ENCODE measurements around the gene SLIRP. TPM values are rescaled to one million over a fixed set of nuclear protein-coding genes. Genes with fewer than 3 reads are reported as not detected.

SLIRP gene
- total and polyA plus RNA-seq, 5 donors, result 152 to 610 (median 155) TPM

- Histone ChIP-seq H3K27me3 (ENCODE audit: control insufficient read depth, insufficient read depth) (no peaks in the 10 kb centered on the region), H3K9me3 (ENCODE audit: control insufficient read depth, low read length) (no peaks in the 10 kb centered on the region), H3K4me3 (ENCODE audit: low read length) (no peak overlapping the region), H3K27ac (ENCODE audit: low read length) (no peak overlapping the region), H3K4me1 (ENCODE audit: control insufficient read depth, insufficient read depth, low read length) (no peaks in the 10 kb centered on the region)
- intact Hi-C loops (cut with DNase I), result no loop called here
- 87% methylated on average over 2 of the region's 2 CpGs for WGBS
- DNase-seq (peak in 1 of 3 donors; percentile 57), ATAC-seq (peak; percentile 57 to 62)
Measured at GRCh38 chr14:77691259-77691658, 16.6 kb upstream of the SLIRP start.

DNA sequence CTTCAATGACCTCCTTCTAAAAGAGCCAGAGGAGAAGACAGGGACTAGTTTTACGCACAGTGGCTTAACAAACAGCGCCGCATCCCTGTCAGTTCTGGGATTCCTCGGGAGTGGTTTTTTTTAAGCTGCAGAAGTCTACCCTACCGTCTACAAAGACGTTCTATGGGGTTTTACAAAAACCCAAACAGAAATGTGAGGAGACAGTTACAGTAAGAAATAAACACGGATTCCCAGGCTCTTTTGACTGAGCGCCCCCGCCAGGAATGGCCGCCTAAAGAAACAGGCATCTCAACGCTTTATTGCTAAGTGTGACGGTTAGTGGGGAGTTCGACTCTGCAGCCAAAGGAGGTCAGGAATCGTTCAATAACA lies 564 bp upstream of the SLIRP start:
- H3K27ac ChIP-seq (ENCODE audit: low read length), result peak overlapping the region; percentile 89
- intact Hi-C loops (cut with DNase I), result no loop called here
- no peaks in the 10 kb centered on the region for H3K9me3 ChIP-seq (ENCODE audit: control insufficient read depth, low read length)
- ATAC-seq, result peak; percentile 33 to 56
- H3K4me1 ChIP-seq (ENCODE audit: control insufficient read depth, insufficient read depth, low read length), result peaks cover 3% of the 10 kb centered on the region
- WGBS, result under 1% methylated on average over 14 of the region's 14 CpGs
- H3K27me3 ChIP-seq (ENCODE audit: control insufficient read depth, insufficient read depth), result no peaks in the 10 kb centered on the region
- DNase-seq, result no peak
- H3K4me3 ChIP-seq (ENCODE audit: low read length), result peak overlapping the region; percentile 100

- H3K4me1 ChIP-seq (ENCODE audit: control insufficient read depth, insufficient read depth, low read length), result peaks cover 3% of the 10 kb centered on the region
- no peak for DNase-seq
- no peak overlapping the region for H3K27ac ChIP-seq (ENCODE audit: low read length)
- WGBS, result 21% methylated on average over 7 of the region's 7 CpGs
- intact Hi-C loops (cut with DNase I), result no loop called here
- no peak for ATAC-seq
- no peaks in the 10 kb centered on the region for H3K27me3 ChIP-seq (ENCODE audit: control insufficient read depth, insufficient read depth)
- H3K9me3 ChIP-seq (ENCODE audit: control insufficient read depth, low read length), result no peaks in the 10 kb centered on the region
- H3K4me3 ChIP-seq (ENCODE audit: low read length), result peak overlapping the region; percentile 100
Measured at GRCh38 chr14:77708749-77709148, 846 bp downstream of the SLIRP start.

- Histone ChIP-seq H3K9me3 (ENCODE audit: control insufficient read depth, low read length) (no peaks in the 10 kb centered on the region), H3K4me3 (ENCODE audit: low read length) (peak overlapping the region; percentile 100), H3K27me3 (ENCODE audit: control insufficient read depth, insufficient read depth) (no peaks in the 10 kb centered on the region), H3K27ac (ENCODE audit: low read length) (no peak overlapping the region), H3K4me1 (ENCODE audit: control insufficient read depth, insufficient read depth, low read length) (peaks cover 3% of the 10 kb centered on the region)
- 79% methylated on average over 3 of the region's 3 CpGs for WGBS
- intact Hi-C loops (cut with DNase I), result no loop called here
- DNase-seq, result no peak
- no peak for ATAC-seq
Measured at GRCh38 chr14:77709412-77709811, 1.5 kb downstream of the SLIRP start.

- Histone ChIP-seq H3K9me3 (ENCODE audit: control insufficient read depth, low read length) (no peaks in the 10 kb centered on the region), H3K27ac (ENCODE audit: low read length) (no peak overlapping the region), H3K4me3 (ENCODE audit: low read length) (no peak overlapping the region), H3K27me3 (ENCODE audit: control insufficient read depth, insufficient read depth) (no peaks in the 10 kb centered on the region), H3K4me1 (ENCODE audit: control insufficient read depth, insufficient read depth, low read length) (peaks cover 3% of the 10 kb centered on the region)
- WGBS, result 75% methylated on average over 2 of the region's 2 CpGs
- ATAC-seq (no peak), DNase-seq (no peak)
- intact Hi-C loops (cut with DNase I), result no loop called here
Measured at GRCh38 chr14:77710364-77710763, 2.5 kb downstream of the SLIRP start.

- intact Hi-C loops (cut with DNase I), result no loop called here
- Histone ChIP-seq H3K9me3 (ENCODE audit: control insufficient read depth, low read length) (no peaks in the 10 kb centered on the region), H3K27me3 (ENCODE audit: control insufficient read depth, insufficient read depth) (no peaks in the 10 kb centered on the region), H3K27ac (ENCODE audit: low read length) (no peak overlapping the region), H3K4me3 (ENCODE audit: low read length) (no peak overlapping the region), H3K4me1 (ENCODE audit: control insufficient read depth, insufficient read depth, low read length) (no peaks in the 10 kb centered on the region)
- ATAC-seq (no peak), DNase-seq (no peak)
- 89% methylated on average over 6 of the region's 6 CpGs for WGBS
Measured at GRCh38 chr14:77714926-77715325, 7.0 kb downstream of the SLIRP start.

- ATAC-seq (no peak), DNase-seq (no peak)
- WGBS, result 82% methylated on average over 5 of the region's 5 CpGs
- intact Hi-C loops (cut with DNase I), result no loop called here
- Histone ChIP-seq H3K27me3 (ENCODE audit: control insufficient read depth, insufficient read depth) (no peaks in the 10 kb centered on the region), H3K4me1 (ENCODE audit: control insufficient read depth, insufficient read depth, low read length) (no peaks in the 10 kb centered on the region), H3K27ac (ENCODE audit: low read length) (no peak overlapping the region), H3K9me3 (ENCODE audit: control insufficient read depth, low read length) (no peaks in the 10 kb centered on the region), H3K4me3 (ENCODE audit: low read length) (no peak overlapping the region)
Measured at GRCh38 chr14:77717608-77718305, 9.9 kb downstream of the SLIRP start.

GRCh38 chr14:77721437-77721836 lies 13.5 kb downstream of the SLIRP start:
- no peaks in the 10 kb centered on the region for H3K4me1 ChIP-seq (ENCODE audit: control insufficient read depth, insufficient read depth, low read length)
- no peaks in the 10 kb centered on the region for H3K27me3 ChIP-seq (ENCODE audit: control insufficient read depth, insufficient read depth)
- WGBS, result 92% methylated on average over 5 of the region's 5 CpGs
- H3K27ac ChIP-seq (ENCODE audit: low read length), result no peak overlapping the region
- no peaks in the 10 kb centered on the region for H3K9me3 ChIP-seq (ENCODE audit: control insufficient read depth, low read length)
- DNase-seq (no peak), ATAC-seq (no peak)
- H3K4me3 ChIP-seq (ENCODE audit: low read length), result no peak overlapping the region
- intact Hi-C loops (cut with DNase I), result no loop called here

- Histone ChIP-seq H3K4me3 (ENCODE audit: low read length) (no peak overlapping the region), H3K4me1 (ENCODE audit: control insufficient read depth, insufficient read depth, low read length) (no peaks in the 10 kb centered on the region), H3K27me3 (ENCODE audit: control insufficient read depth, insufficient read depth) (no peaks in the 10 kb centered on the region), H3K27ac (ENCODE audit: low read length) (no peak overlapping the region), H3K9me3 (ENCODE audit: control insufficient read depth, low read length) (no peaks in the 10 kb centered on the region)
- DNase-seq (no peak), ATAC-seq (no peak)
- 96% methylated on average over 3 of the region's 3 CpGs for WGBS
- intact Hi-C loops (cut with DNase I), result no loop called here
Measured at GRCh38 chr14:77722301-77722700, 14.4 kb downstream of the SLIRP start.

GRCh38 chr14:77730976-77731497 lies 23.1 kb downstream of the SLIRP start:
- intact Hi-C loops (cut with DNase I), result no loop called here
- DNase-seq (no peak), ATAC-seq (no peak)
- Histone ChIP-seq H3K27ac (ENCODE audit: low read length) (no peak overlapping the region), H3K4me3 (ENCODE audit: low read length) (no peak overlapping the region), H3K4me1 (ENCODE audit: control insufficient read depth, insufficient read depth, low read length) (no peaks in the 10 kb centered on the region), H3K27me3 (ENCODE audit: control insufficient read depth, insufficient read depth) (no peaks in the 10 kb centered on the region), H3K9me3 (ENCODE audit: control insufficient read depth, low read length) (no peaks in the 10 kb centered on the region)
- WGBS, result 72% methylated on average over 3 of the region's 3 CpGs

DNA sequence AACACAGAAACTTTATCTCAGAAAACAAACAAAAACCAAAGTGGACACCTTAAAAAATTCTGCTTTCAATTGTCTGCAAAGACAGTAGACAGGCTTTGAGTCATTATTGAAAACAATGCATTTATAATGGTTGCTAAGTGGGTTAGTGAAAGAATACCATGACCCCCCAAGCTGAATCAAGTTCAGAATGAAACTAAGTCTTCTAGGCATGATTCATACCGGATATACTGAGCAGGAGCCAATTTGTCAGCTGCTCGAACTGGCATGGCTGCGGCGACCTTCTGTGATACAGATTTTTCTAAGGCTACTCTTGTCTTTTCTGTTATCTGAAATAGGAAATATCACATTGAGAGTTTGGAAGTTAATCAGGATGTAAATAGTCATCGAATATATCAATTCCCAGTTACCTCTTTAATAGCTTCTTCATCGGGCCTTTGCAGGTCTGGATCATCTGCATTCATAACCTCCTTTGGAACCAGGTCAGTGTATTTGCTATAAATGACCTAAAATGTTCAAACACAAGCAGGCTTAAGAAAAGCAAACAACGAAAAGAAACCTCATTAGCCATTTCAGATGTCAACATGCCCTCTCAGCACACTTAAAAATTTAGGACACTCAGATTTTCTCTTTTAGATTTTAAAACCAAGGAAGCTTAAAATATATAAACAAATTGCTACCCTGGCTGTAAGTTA lies 30.8 kb downstream of the SLIRP start:
- Histone ChIP-seq H3K4me3 (ENCODE audit: low read length) (no peak overlapping the region), H3K4me1 (ENCODE audit: control insufficient read depth, insufficient read depth, low read length) (peaks cover 2% of the 10 kb centered on the region), H3K9me3 (ENCODE audit: control insufficient read depth, low read length) (no peaks in the 10 kb centered on the region), H3K27me3 (ENCODE audit: control insufficient read depth, insufficient read depth) (no peaks in the 10 kb centered on the region), H3K27ac (ENCODE audit: low read length) (no peak overlapping the region)
- WGBS, result 48% methylated on average over 7 of the region's 7 CpGs
- ATAC-seq, result peak; percentile 59 to 81
- intact Hi-C loops (cut with DNase I), result no loop called here
- peak in 2 of 3 donors; percentile 59 to 62 for DNase-seq

Measured in right cardiac atrium (tissue), 5 donors.